ENCODE data around the gene POLE. TPM values are rescaled to one million over a fixed set of nuclear protein-coding genes. Genes with fewer than 3 reads are reported as not detected.

The POLE gene
- total RNA-seq, 1 experiment from 2014 or later, result 32.8 TPM

GRCh38 chr12:132629330-132629729, 57.8 kb downstream of the POLE start:
- DNase-seq (ENCODE audit: low read depth in 1 of 2, low spot score in 2 of 2), result no peak
- Histone ChIP-seq H3K27ac (no peak overlapping the region), H3K4me3 (no peak overlapping the region), H3K36me3 (peaks cover 84% of the 10 kb centered on the region), H3K27me3 (replicated peaks) (no peaks in the 10 kb centered on the region), H3K9me3 (replicated peaks) (no peaks in the 10 kb centered on the region), H3K4me1 (replicated peaks) (no peaks in the 10 kb centered on the region)

- Histone ChIP-seq H3K36me3 (peaks cover 66% of the 10 kb centered on the region), H3K4me3 (no peak overlapping the region), H3K9me3 (replicated peaks) (no peaks in the 10 kb centered on the region), H3K27me3 (replicated peaks) (no peaks in the 10 kb centered on the region), H3K4me1 (replicated peaks) (no peaks in the 10 kb centered on the region), H3K27ac (no peak overlapping the region)
- DNase-seq (ENCODE audit: low read depth in 1 of 2, low spot score in 2 of 2), result no peak
These were observed 61.3 kb downstream of the POLE start for GRCh38 chr12:132625731-132626430.

GRCh38 chr12:132624910-132625630, 62.1 kb downstream of the POLE start:
- H3K4me3 ChIP-seq, result no peak overlapping the region
- no peak for DNase-seq (ENCODE audit: low read depth in 1 of 2, low spot score in 2 of 2)
- no peak overlapping the region for H3K27ac ChIP-seq
- H3K36me3 ChIP-seq, result peaks cover 61% of the 10 kb centered on the region
- H3K9me3 ChIP-seq (replicated peaks), result no peaks in the 10 kb centered on the region
- no peaks in the 10 kb centered on the region for H3K4me1 ChIP-seq (replicated peaks)
- peaks cover 3% of the 10 kb centered on the region; the same call in 1 of the 2 replicates for H3K27me3 ChIP-seq (replicated peaks)

- H3K36me3 ChIP-seq, result peaks cover 53% of the 10 kb centered on the region
- H3K27me3 ChIP-seq (replicated peaks), result peaks cover 6% of the 10 kb centered on the region; the same call in 1 of the 2 replicates
- H3K27ac ChIP-seq, result no peak overlapping the region
- no peak for DNase-seq (ENCODE audit: low read depth in 1 of 2, low spot score in 2 of 2)
- H3K9me3 ChIP-seq (replicated peaks), result no peaks in the 10 kb centered on the region
- no peaks in the 10 kb centered on the region for H3K4me1 ChIP-seq (replicated peaks)
- H3K4me3 ChIP-seq, result no peak overlapping the region
These were observed 62.8 kb downstream of the POLE start for GRCh38 chr12:132624186-132624855.

GRCh38 chr12:132623072-132623869, 63.9 kb downstream of the POLE start:
- H3K4me1 ChIP-seq (replicated peaks), result no peaks in the 10 kb centered on the region
- peaks cover 6% of the 10 kb centered on the region; the same call in 1 of the 2 replicates for H3K27me3 ChIP-seq (replicated peaks)
- no peaks in the 10 kb centered on the region for H3K9me3 ChIP-seq (replicated peaks)
- no peak for DNase-seq (ENCODE audit: low read depth in 1 of 2, low spot score in 2 of 2)
- H3K36me3 ChIP-seq, result peaks cover 47% of the 10 kb centered on the region
- no peak overlapping the region for H3K4me3 ChIP-seq
- H3K27ac ChIP-seq, result no peak overlapping the region

- Histone ChIP-seq H3K4me3 (no peak overlapping the region), H3K27ac (no peak overlapping the region), H3K4me1 (replicated peaks) (no peaks in the 10 kb centered on the region), H3K27me3 (replicated peaks) (peaks cover 9% of the 10 kb centered on the region), H3K9me3 (replicated peaks) (peaks cover 2% of the 10 kb centered on the region; the same call in 1 of the 2 replicates), H3K36me3 (peaks cover 44% of the 10 kb centered on the region)
- DNase-seq (ENCODE audit: low read depth in 1 of 2, low spot score in 2 of 2), result no peak
These were observed 64.6 kb downstream of the POLE start for GRCh38 chr12:132622437-132623071.

GRCh38 chr12:132621657-132622435, 65.3 kb downstream of the POLE start:
- Histone ChIP-seq H3K4me1 (replicated peaks) (no peaks in the 10 kb centered on the region), H3K27ac (no peak overlapping the region), H3K36me3 (peaks cover 39% of the 10 kb centered on the region), H3K27me3 (replicated peaks) (peaks cover 12% of the 10 kb centered on the region), H3K4me3 (no peak overlapping the region), H3K9me3 (replicated peaks) (peaks cover 8% of the 10 kb centered on the region)
- DNase-seq (ENCODE audit: low read depth in 1 of 2, low spot score in 2 of 2), result no peak

- DNase-seq (ENCODE audit: low read depth in 1 of 2, low spot score in 2 of 2), result no peak
- peaks cover 32% of the 10 kb centered on the region for H3K36me3 ChIP-seq
- H3K27me3 ChIP-seq (replicated peaks), result peaks cover 12% of the 10 kb centered on the region
These were observed 66.1 kb downstream of the POLE start for GRCh38 chr12:132620899-132621656.

GRCh38 chr12:132620113-132620898, 66.8 kb downstream of the POLE start:
- Histone ChIP-seq H3K27me3 (replicated peaks) (peaks cover 12% of the 10 kb centered on the region), H3K36me3 (peaks cover 24% of the 10 kb centered on the region), H3K9me3 (replicated peaks) (peaks cover 16% of the 10 kb centered on the region), H3K4me3 (no peak overlapping the region), H3K4me1 (replicated peaks) (no peaks in the 10 kb centered on the region), H3K27ac (no peak overlapping the region)
- no peak for DNase-seq (ENCODE audit: low read depth in 1 of 2, low spot score in 2 of 2)

More at GRCh38 chr12:132620899-132621656, 66.1 kb downstream of the POLE start:
- Histone ChIP-seq H3K4me3 (no peak overlapping the region), H3K4me1 (replicated peaks) (no peaks in the 10 kb centered on the region), H3K9me3 (replicated peaks) (peaks cover 12% of the 10 kb centered on the region), H3K27ac (no peak overlapping the region)

GRCh38 chr12:132619386-132620112, 67.6 kb downstream of the POLE start:
- no peaks in the 10 kb centered on the region for H3K4me1 ChIP-seq (replicated peaks)
- peaks cover 16% of the 10 kb centered on the region for H3K9me3 ChIP-seq (replicated peaks)
- H3K4me3 ChIP-seq, result no peak overlapping the region
- no peak for DNase-seq (ENCODE audit: low read depth in 1 of 2, low spot score in 2 of 2)
- H3K27me3 ChIP-seq (replicated peaks), result peaks cover 15% of the 10 kb centered on the region
- peaks cover 16% of the 10 kb centered on the region for H3K36me3 ChIP-seq
- no peak overlapping the region for H3K27ac ChIP-seq

GRCh38 chr12:132619071-132619385, 68.1 kb downstream of the POLE start:
- DNase-seq (ENCODE audit: low read depth in 1 of 2, low spot score in 2 of 2), result no peak
- Histone ChIP-seq H3K4me1 (replicated peaks) (no peaks in the 10 kb centered on the region), H3K27me3 (replicated peaks) (peaks cover 15% of the 10 kb centered on the region), H3K36me3 (peaks cover 11% of the 10 kb centered on the region), H3K27ac (no peak overlapping the region), H3K9me3 (replicated peaks) (peaks cover 16% of the 10 kb centered on the region), H3K4me3 (no peak overlapping the region)

Measured in SJSA1 (cell line).